MM.1S (cell line): ENCODE measurements around the gene OSBPL10.

Experiments used
- DNase-seq: peaks from one replicate; pipeline ENCODE4 v3.0.0-alpha.2; 2015
- H2AFZ ChIP-seq: fragments of 300-600 bp; sonication (generic); 2 replicates; pipeline ENCODE4 v1.6.0; 2016; ENCODE audit warnings: antibody characterized with exemption, low read length
- H3F3A ChIP-seq: fragments of 300-600 bp; sonication (generic); 2 replicates; pipeline ENCODE4 v1.6.1; 2016; ENCODE audit warnings: mild to moderate bottlenecking, antibody characterized with exemption, low read length, moderate library complexity, mixed read lengths; ENCODE audit not compliant: insufficient read depth
- H3K27ac ChIP-seq: fragments of 300-600 bp; sonication (generic); 2 replicates; pipeline ENCODE4 v1.5.1; 2016; ENCODE audit warnings: mild to moderate bottlenecking, low read length
- H3K27me3 ChIP-seq: fragments of 300-600 bp; sonication (generic); replicated peaks from 2 replicates; pipeline ENCODE4 v1.6.0; 2016; ENCODE audit warnings: low read length; ENCODE audit not compliant: insufficient read depth
- H3K36me3 ChIP-seq: fragments of 300-600 bp; sonication (generic); replicated peaks from 2 replicates; pipeline ENCODE4 v1.6.1; 2016; ENCODE audit warnings: mild to moderate bottlenecking, low read length, mixed read lengths; ENCODE audit not compliant: insufficient read depth
- H3K4me1 ChIP-seq: fragments of 300-600 bp; sonication (generic); 2 replicates; pipeline ENCODE4 v1.6.1; 2016; ENCODE audit warnings: low read length, mixed read lengths
- H3K4me2 ChIP-seq: fragments of 300-600 bp; sonication (generic); 2 replicates; pipeline ENCODE4 v1.6.0; 2016; ENCODE audit warnings: low read depth, low read length
- H3K4me3 ChIP-seq: fragments of 300-600 bp; sonication (generic); 2 replicates; pipeline ENCODE4 v1.5.1; 2016; ENCODE audit warnings: low read length, mixed read lengths
- H3K79me2 ChIP-seq: fragments of 300-600 bp; sonication (generic); 2 replicates; pipeline ENCODE4 v1.6.1; 2016; ENCODE audit warnings: mixed run types, low read length, mixed read lengths
- H3K9ac ChIP-seq: fragments of 300-600 bp; sonication (generic); 2 replicates; pipeline ENCODE4 v1.6.1; 2016; ENCODE audit warnings: low read length, mixed read lengths
- H3K9me2 ChIP-seq: fragments of 300-600 bp; sonication (generic); replicated peaks from 2 replicates; pipeline ENCODE4 v1.6.1; 2016; ENCODE audit warnings: mild to moderate bottlenecking, low read length, mixed read lengths; ENCODE audit not compliant: insufficient read depth
- H3K9me3 ChIP-seq: fragments of 300-600 bp; sonication (generic); replicated peaks from 2 replicates; pipeline ENCODE4 v1.6.1; 2016; ENCODE audit warnings: mild to moderate bottlenecking, low read length, mixed read lengths; ENCODE audit not compliant: insufficient read depth
- H4K20me1 ChIP-seq: fragments of 300-600 bp; sonication (generic); 2 replicates; pipeline ENCODE4 v1.6.1; 2016; ENCODE audit warnings: mild to moderate bottlenecking, low read length, moderate library complexity, mixed read lengths; ENCODE audit not compliant: insufficient read depth
- CTCF ChIP-seq: fragments of 300-600 bp; sonication (generic); IDR thresholded peaks from 2 replicates; pipeline ENCODE4 v1.5.1; 2016; ENCODE audit warnings: antibody characterized with exemption, low read length, mixed read lengths
- EZH2 ChIP-seq: fragments of 300-600 bp; sonication (generic); optimal IDR thresholded peaks from 2 replicates; pipeline ENCODE3; 2017; ENCODE audit warnings: low read depth, mild to moderate bottlenecking, antibody characterized with exemption, low read length, mixed read lengths
- EZH2phosphoT487 ChIP-seq: fragments of 300-600 bp; sonication (generic); IDR thresholded peaks from 2 replicates; pipeline ENCODE4 v1.6.1; 2018; ENCODE audit warnings: antibody characterized with exemption, low read length

Gene OSBPL10

GRCh38 chr3:31962801-31963205 is 18.3 kb downstream of the OSBPL10 start:
- Histone ChIP-seq H4K20me1 (no peaks in the 10 kb centered on the region), H3K9me2 (no peaks in the 10 kb centered on the region), H3K4me1 (no peaks in the 10 kb centered on the region), H2AFZ (no peak overlapping the region), H3K4me3 (no peak overlapping the region), H3K4me2 (no peak overlapping the region), H3K9ac (no peak overlapping the region), H3K27me3 (no peaks in the 10 kb centered on the region), H3K79me2 (no peaks in the 10 kb centered on the region), H3F3A (no peaks in the 10 kb centered on the region), H3K9me3 (no peaks in the 10 kb centered on the region), H3K36me3 (no peaks in the 10 kb centered on the region), H3K27ac (no peak overlapping the region)
- DNase-seq: no peak
- no peak for TF ChIP-seq CTCF
- TF ChIP-seq EZH2: no peak
- TF ChIP-seq EZH2phosphoT487: no peak

GRCh38 chr3:31960793-31961431 is 20.1 kb downstream of the OSBPL10 start:
- no peak overlapping the region for H3K27ac ChIP-seq
- no peak overlapping the region for H3K4me2 ChIP-seq
- H3K9ac ChIP-seq: no peak overlapping the region

GRCh38 chr3:31959951-31960792 is 20.9 kb downstream of the OSBPL10 start:
- Histone ChIP-seq H2AFZ (no peak overlapping the region), H3K9ac (no peak overlapping the region), H3K79me2 (no peaks in the 10 kb centered on the region)

More at GRCh38 chr3:31960793-31961431, 20.1 kb downstream of the OSBPL10 start:
- Histone ChIP-seq H3K4me3 (no peak overlapping the region), H3K36me3 (no peaks in the 10 kb centered on the region), H3K27me3 (no peaks in the 10 kb centered on the region), H2AFZ (no peak overlapping the region), H4K20me1 (no peaks in the 10 kb centered on the region), H3K9me2 (no peaks in the 10 kb centered on the region), H3K4me1 (peaks cover 4% of the 10 kb centered on the region), H3F3A (peaks cover 1% of the 10 kb centered on the region; the same call in 1 of the 2 replicates), H3K9me3 (no peaks in the 10 kb centered on the region), H3K79me2 (no peaks in the 10 kb centered on the region)
- TF ChIP-seq CTCF: no peak
- no peak for TF ChIP-seq EZH2phosphoT487
- no peak for TF ChIP-seq EZH2
- DNase-seq: no peak

More at GRCh38 chr3:31959951-31960792, 20.9 kb downstream of the OSBPL10 start:
- Histone ChIP-seq H3K27ac (no peak overlapping the region), H3K9me2 (no peaks in the 10 kb centered on the region), H3K4me3 (no peak overlapping the region), H3K4me2 (no peak overlapping the region), H3F3A (peaks cover 9% of the 10 kb centered on the region), H3K4me1 (peaks cover 11% of the 10 kb centered on the region), H3K27me3 (no peaks in the 10 kb centered on the region), H3K36me3 (no peaks in the 10 kb centered on the region), H3K9me3 (no peaks in the 10 kb centered on the region), H4K20me1 (no peaks in the 10 kb centered on the region)
- DNase-seq: no peak
- no peak for TF ChIP-seq EZH2
- no peak for TF ChIP-seq CTCF
- no peak for TF ChIP-seq EZH2phosphoT487
